GM12873 (cell line): Measurements from ENCODE around the gene MID1.

Experiments used
- CTCF ChIP-seq: IDR thresholded peaks from 2 replicates; pipeline ENCODE4 v1.5.1; 2012; ENCODE audit warnings: low read depth, mild to moderate bottlenecking, moderate library complexity, low read length, control low read depth; ENCODE audit not compliant: insufficient read depth; ENCODE audit errors: missing control alignments

The MID1 gene

GRCh38 chrX:10420134-10420533 is 200.3 kb downstream of the MID1 start:
- no peak for TF ChIP-seq CTCF

- no peak for TF ChIP-seq CTCF
Measured at GRCh38 chrX:10416424-10416823, 204.0 kb downstream of the MID1 start.

- TF ChIP-seq CTCF = no peak
Measured at GRCh38 chrX:10415306-10416001, 204.9 kb downstream of the MID1 start.

- no peak for TF ChIP-seq CTCF
Measured at GRCh38 chrX:10414862-10415261, 205.5 kb downstream of the MID1 start.

- TF ChIP-seq CTCF = no peak
Measured at GRCh38 chrX:10414156-10414824, 206.1 kb downstream of the MID1 start.

GRCh38 chrX:10404436-10404835 is 215.9 kb downstream of the MID1 start:
- no peak for TF ChIP-seq CTCF

- TF ChIP-seq CTCF = peak; percentile 15
Measured at GRCh38 chrX:10401239-10401638, 219.1 kb downstream of the MID1 start.
